ENCODE measurements around the gene NBL1.
"Not testable (repeated sequence)": the region's sequence is repeated elsewhere in the genome, so short reads cannot be mapped to it uniquely, and the experiment has no call there.

The NBL1 gene

GRCh38 chr1:19623523-19623922 is 20.6 kb upstream of the NBL1 start:
- no peak for DNase-seq

GRCh38 chr1:19625291-19625937 is 18.7 kb upstream of the NBL1 start:
- no peak for DNase-seq

GRCh38 chr1:19628879-19629278 is 15.2 kb upstream of the NBL1 start:
- DNase-seq, result no peak

- no peak for DNase-seq
Observed at GRCh38 chr1:19629357-19629756, 14.8 kb upstream of the NBL1 start.

- DNase-seq, result not testable (repeated sequence)
Observed at GRCh38 chr1:19630192-19630591, 13.9 kb upstream of the NBL1 start.

- no peak for DNase-seq
Observed at GRCh38 chr1:19630720-19631395, 13.3 kb upstream of the NBL1 start.

GRCh38 chr1:19632211-19632610 is 11.9 kb upstream of the NBL1 start:
- no peak for DNase-seq

- no peak for DNase-seq
Observed at GRCh38 chr1:19633106-19633505, 11.0 kb upstream of the NBL1 start.

- not testable (repeated sequence) for DNase-seq
Observed at GRCh38 chr1:19635064-19635463, 9.0 kb upstream of the NBL1 start.

- DNase-seq, result no peak
Observed at GRCh38 chr1:19635646-19636045, 8.5 kb upstream of the NBL1 start.

GRCh38 chr1:19636065-19636464 is 8.0 kb upstream of the NBL1 start:
- no peak for DNase-seq

GRCh38 chr1:19636749-19637148 is 7.4 kb upstream of the NBL1 start:
- DNase-seq, result not testable (repeated sequence)

GRCh38 chr1:19637606-19638005 is 6.5 kb upstream of the NBL1 start:
- DNase-seq, result no peak

- not testable (repeated sequence) for DNase-seq
Observed at GRCh38 chr1:19639228-19639627, 4.9 kb upstream of the NBL1 start.

GRCh38 chr1:19639999-19640362 is 4.1 kb upstream of the NBL1 start:
- no peak for DNase-seq

GRCh38 chr1:19640363-19641316 is 3.5 kb upstream of the NBL1 start:
- no peak for DNase-seq

- no peak for DNase-seq
Observed at GRCh38 chr1:19643121-19643520, 990 bp upstream of the NBL1 start.

- DNase-seq, result no peak
Observed at GRCh38 chr1:19644395-19644680, 227 bp downstream of the NBL1 start.

- DNase-seq, result no peak
Observed at GRCh38 chr1:19644681-19645410, 735 bp downstream of the NBL1 start.

- no peak for DNase-seq
Observed at GRCh38 chr1:19645411-19646251, 1.5 kb downstream of the NBL1 start.

GRCh38 chr1:19646377-19647319 is 2.5 kb downstream of the NBL1 start:
- no peak for DNase-seq
